Measurements from ENCODE around the gene CTSA. TPM values are rescaled to one million over a fixed set of nuclear protein-coding genes. Genes with fewer than 3 reads are reported as not detected.

The CTSA gene
- total and polyA plus RNA-seq, 9 of the 15 experiments (the other 6 are each of a cell fraction or from before 2014, with no cell fraction given), result 8.8 to 61.7 (median 28.3) TPM

DNA sequence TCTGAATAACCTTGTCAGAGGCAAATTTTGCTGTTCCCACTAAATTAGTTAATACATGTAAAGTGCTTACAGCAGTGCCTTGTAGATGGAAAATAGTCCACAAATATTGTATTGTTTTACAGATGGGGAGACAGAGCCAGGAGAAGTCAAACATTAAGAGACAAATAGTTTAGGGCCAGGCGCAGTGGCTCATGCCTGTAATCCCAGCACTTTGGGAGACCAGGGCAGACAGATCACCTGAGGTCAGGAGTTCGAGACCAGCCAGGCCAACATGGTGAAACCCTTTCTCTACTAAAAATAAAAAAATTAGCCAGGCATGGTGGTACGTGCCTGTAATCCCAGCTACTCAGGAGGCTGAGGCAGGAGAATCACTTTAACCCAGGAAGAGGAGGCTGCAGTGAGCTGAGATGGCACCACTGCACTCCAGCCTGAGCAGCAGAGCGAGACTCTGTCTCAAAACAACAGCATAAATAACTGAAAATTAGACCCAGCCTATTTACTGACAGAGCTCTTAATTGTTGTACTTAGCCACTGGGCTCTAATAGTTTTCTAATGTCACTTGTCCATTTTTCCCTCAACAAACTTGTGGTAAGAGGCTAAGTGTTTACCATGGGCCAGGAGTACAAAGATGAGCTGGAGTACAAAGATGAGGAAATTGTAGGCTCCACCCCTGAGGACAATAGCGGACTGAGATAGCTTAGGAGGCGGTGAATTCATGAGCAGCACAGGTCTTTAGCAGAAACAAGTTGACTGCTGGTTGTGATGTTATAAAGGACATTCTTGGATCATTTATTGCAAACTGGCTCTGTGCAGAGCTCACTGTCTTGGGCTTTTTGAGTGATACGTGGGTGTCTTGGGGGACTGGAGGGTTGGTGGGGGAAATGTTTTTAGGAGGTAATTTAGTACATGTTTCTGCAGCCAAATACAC, 27.3 kb upstream of the CTSA start:
- 51% methylated on average over 7 of the region's 7 CpGs for WGBS (ENCODE audit: insufficient coverage, low coverage, missing lambda C conversion rate)
- no peaks in the 10 kb centered on the region for H3K9me3 ChIP-seq (replicated peaks; ENCODE audit: control insufficient read depth, insufficient read depth, low read depth, low read length)
- H2AFZ ChIP-seq (ENCODE audit: low read depth, low read length), result no peak overlapping the region
- no peak overlapping the region for H3K27ac ChIP-seq (ENCODE audit: extremely low read depth, low read depth, low read length)
- no peak overlapping the region for H3K4me2 ChIP-seq (ENCODE audit: insufficient read depth, low read length)
- no peak for TF ChIP-seq PHF21A (IDR thresholded peaks at IDR 0.05; ENCODE audit: borderline replicate concordance, low read depth)
- no peak for TF ChIP-seq SOX6 (IDR thresholded peaks at IDR 0.05)
- TF ChIP-seq CAMTA2 (CRISPR knock-in tag; conservative IDR thresholded peaks at IDR 0.05), result no peak
- no peak for TF ChIP-seq MXI1 (IDR thresholded peaks at IDR 0.05; ENCODE audit: low read depth, low read length)
- TF ChIP-seq CREB1 (IDR thresholded peaks at IDR 0.05), result no peak
- no peak for TF ChIP-seq CREB1 (CRISPR knock-in tag; IDR thresholded peaks at IDR 0.05)
- no peak for TF ChIP-seq ZNF830 (CRISPR knock-in tag; IDR thresholded peaks at IDR 0.05)
- no peak for TF ChIP-seq VEZF1 (CRISPR knock-in tag; IDR thresholded peaks at IDR 0.05)
- no peak for TF ChIP-seq ZNF146 (CRISPR knock-in tag; IDR thresholded peaks at IDR 0.05; ENCODE audit: unreplicated experiment)
- no peak for TF ChIP-seq ZNF197 (CRISPR knock-in tag; IDR thresholded peaks at IDR 0.05; ENCODE audit: low read depth)
- TF ChIP-seq RBM34 (IDR thresholded peaks at IDR 0.05; ENCODE audit: borderline replicate concordance, insufficient read depth, low read length), result no peak
- TF ChIP-seq KDM5B (IDR thresholded peaks at IDR 0.05; ENCODE audit: insufficient replicate concordance, low read depth, low read length), result no peak
- TF ChIP-seq FOXP1 (CRISPR knock-in tag; IDR thresholded peaks at IDR 0.05), result no peak
- TF ChIP-seq ZNF785 (CRISPR knock-in tag; IDR thresholded peaks at IDR 0.05), result no peak
- H3K4me1 ChIP-seq (replicated peaks in 1 of 2; ENCODE audit: control insufficient read depth in 2 of 2, insufficient read depth in 2 of 2, low read length in 2 of 2), result peaks cover 0 to 12% of the 10 kb centered on the region in 2 experiments; a peak in 3 of 5 replicates
- H3K36me3 ChIP-seq (ENCODE audit: control insufficient read depth, insufficient read depth, low read length), result no peaks in the 10 kb centered on the region
- H3K9me1 ChIP-seq (ENCODE audit: control insufficient read depth, insufficient read depth, low read length), result no peaks in the 10 kb centered on the region
- ATAC-seq (peak; percentile 59; the same call in 2 of the 3 replicates), DNase-seq (ENCODE audit: extremely low read depth in 1 of 4, low spot score in 3 of 4) (no peak), FAIRE-seq (no peak)
- H3K4me3 ChIP-seq, result no peak overlapping the region
- ChIA-PET POLR2A (interaction anchor here (0.7 to 1.7 kb wide), 5 partner anchors 9 to 70 kb away, joined by 3 to 7 read pairs (median 6); partner anchors contain the start of gene ZSWIM1), CTCF (ENCODE audit: low intra/inter-chr PET ratio) (no interaction called here)
- in situ Hi-C loops (cut with MboI), result no loop called here
- no peaks in the 10 kb centered on the region for H3K79me2 ChIP-seq (ENCODE audit: control insufficient read depth, insufficient read depth, low read length)
- H4K20me1 ChIP-seq (replicated peaks; ENCODE audit: control insufficient read depth, insufficient read depth, low read length), result no peaks in the 10 kb centered on the region
- H3K27me3 ChIP-seq (ENCODE audit: control insufficient read depth in 2 of 2, insufficient read depth in 2 of 2, low read length in 2 of 2), result no peaks in the 10 kb centered on the region
- intact Hi-C loops (cut with micrococcal nuclease), result no loop called here
- no peak overlapping the region for H3K9ac ChIP-seq (ENCODE audit: insufficient read depth in 1 of 2, low read depth in 2 of 2, low read length in 2 of 2)
- no TSS peak for BruUV-seq (replicated peaks)

Measured in K562 (cell line).